ENCODE measurements around the gene POLR3A. TPM values are rescaled to one million over a fixed set of nuclear protein-coding genes. Genes with fewer than 3 reads are reported as not detected.

POLR3A gene
- total RNA-seq, 2 experiments from 2014 or later, result 18.1 to 18.8 TPM

DNA sequence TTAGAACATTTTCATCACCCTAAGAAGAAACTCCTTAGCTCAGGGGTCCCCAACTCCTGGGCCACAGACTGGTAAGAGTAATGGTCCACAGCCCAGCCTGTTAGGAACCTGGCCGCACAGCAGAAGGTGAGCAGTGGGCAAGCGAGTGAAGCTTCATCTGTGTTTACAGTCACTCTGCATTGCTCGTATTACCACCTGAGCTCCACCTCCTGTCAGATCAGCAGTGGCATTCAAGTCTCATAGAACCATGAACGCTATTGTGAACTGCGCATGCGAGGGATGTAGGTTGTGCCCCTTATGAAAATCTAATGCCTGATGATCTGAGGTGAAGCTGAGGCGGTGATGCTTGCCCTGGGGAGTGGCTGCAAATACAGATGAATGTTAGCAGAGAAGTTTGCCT, 65.4 kb downstream of the POLR3A start:
- H3K36me3 Mint-ChIP-seq (ENCODE audit: low read depth), result no peaks in the 10 kb centered on the region
- ChIA-PET POLR2A (no interaction called here), CTCF (no interaction called here)
- no peak overlapping the region for H3K4me3 Mint-ChIP-seq
- no peaks in the 10 kb centered on the region for H3K4me1 Mint-ChIP-seq
- no peak overlapping the region for H3K27ac Mint-ChIP-seq
- H3K27me3 Mint-ChIP-seq, result no peaks in the 10 kb centered on the region
- peaks cover 8% of the 10 kb centered on the region for H3K9me3 Mint-ChIP-seq
- no peak for DNase-seq

DNA sequence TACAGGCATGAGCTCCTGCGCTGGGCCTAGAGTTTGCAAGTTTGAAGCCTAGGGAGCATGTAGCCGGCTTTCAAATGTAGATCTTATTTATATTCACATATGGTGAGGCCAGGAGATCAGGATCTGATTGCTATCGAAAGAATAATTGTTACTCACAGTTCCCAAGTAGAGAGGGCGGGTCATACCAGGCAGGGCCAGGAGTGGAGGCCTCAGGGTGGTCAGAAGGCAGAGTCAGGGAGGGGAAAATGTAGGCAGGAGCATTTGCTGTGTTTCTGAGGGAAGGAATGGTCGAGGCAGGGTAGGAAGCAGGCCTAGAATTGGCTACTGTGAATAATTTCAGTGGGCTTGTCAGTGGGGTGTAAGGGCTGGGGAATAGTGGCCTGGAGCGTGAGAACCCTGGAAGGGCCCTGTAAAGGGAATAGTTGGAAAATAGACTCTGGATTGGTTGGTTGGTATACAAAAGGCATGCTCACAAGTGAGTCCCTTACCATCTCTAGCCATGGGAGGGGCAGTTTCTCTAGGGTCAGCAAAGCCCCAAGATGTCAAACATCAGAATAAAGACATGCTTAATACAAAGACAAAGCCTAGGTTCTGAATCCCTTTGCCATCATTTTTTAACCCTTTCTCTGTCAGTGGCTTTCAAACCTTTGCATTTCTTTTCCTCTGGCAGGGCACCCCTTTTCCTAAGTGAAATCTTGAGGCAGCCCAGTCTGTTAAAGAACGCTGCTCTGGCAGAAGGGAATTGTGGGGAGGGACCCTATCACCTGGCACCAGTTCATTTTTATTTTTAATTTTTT, 66.8 kb downstream of the POLR3A start:
- Mint-ChIP-seq H3K4me3 (no peak overlapping the region), H3K9me3 (peaks cover 8% of the 10 kb centered on the region), H3K27ac (no peak overlapping the region), H3K36me3 (ENCODE audit: low read depth) (no peaks in the 10 kb centered on the region), H3K4me1 (no peaks in the 10 kb centered on the region), H3K27me3 (no peaks in the 10 kb centered on the region)
- POLR2A ChIA-PET, result no interaction called here
- CTCF ChIA-PET, result no interaction called here
- DNase-seq, result no peak

DNA sequence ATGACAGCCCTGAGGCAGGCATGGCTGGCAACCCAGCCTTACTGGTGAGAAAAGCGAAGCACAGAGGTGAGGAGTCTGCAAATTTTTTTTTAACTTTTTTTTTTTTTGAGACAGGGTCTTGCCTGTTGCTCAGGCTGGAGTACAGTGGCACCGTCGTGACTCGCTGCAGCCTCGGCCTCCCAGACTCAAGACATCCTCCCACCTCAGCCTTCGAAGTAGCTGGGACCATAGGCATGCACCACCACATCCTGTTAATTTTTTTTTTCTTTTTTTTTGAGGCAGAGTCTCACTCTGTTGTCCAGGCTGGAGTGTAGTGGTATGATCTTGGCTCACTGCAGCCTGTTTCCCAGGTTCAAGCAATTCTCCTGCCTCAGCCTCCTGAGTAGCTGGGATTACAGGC, 67.6 kb downstream of the POLR3A start:
- ChIA-PET CTCF (no interaction called here), POLR2A (no interaction called here)
- H3K36me3 Mint-ChIP-seq (ENCODE audit: low read depth), result no peaks in the 10 kb centered on the region
- no peaks in the 10 kb centered on the region for H3K4me1 Mint-ChIP-seq
- no peak for DNase-seq
- H3K9me3 Mint-ChIP-seq, result peaks cover 8% of the 10 kb centered on the region
- no peak overlapping the region for H3K27ac Mint-ChIP-seq
- H3K27me3 Mint-ChIP-seq, result no peaks in the 10 kb centered on the region
- H3K4me3 Mint-ChIP-seq, result no peak overlapping the region

DNA sequence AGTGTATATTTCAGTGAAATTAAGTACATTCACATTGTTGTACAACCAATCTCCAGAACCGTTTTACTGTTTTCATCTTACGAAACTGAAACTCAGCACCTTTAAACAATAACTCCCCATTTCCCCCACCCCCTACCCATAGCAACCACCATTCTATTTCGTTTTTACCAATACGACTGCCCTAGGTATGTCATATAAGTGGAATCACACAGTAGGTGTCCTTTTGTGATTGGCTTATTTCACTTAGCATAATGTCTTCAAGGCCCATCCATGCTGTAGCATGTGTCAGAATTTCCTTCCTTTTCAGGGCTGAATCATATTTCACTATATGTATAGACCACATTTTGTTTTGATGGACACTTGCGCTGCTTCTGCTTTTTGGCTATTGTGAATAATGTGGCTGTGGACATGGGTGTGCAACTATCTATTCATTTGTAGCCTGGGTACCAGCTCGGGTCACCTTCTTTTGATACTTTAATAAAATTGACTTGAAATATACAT, 68.4 kb downstream of the POLR3A start:
- H3K9me3 Mint-ChIP-seq, result peaks cover 8% of the 10 kb centered on the region
- no peaks in the 10 kb centered on the region for H3K36me3 Mint-ChIP-seq (ENCODE audit: low read depth)
- CTCF ChIA-PET, result no interaction called here
- POLR2A ChIA-PET, result no interaction called here
- no peaks in the 10 kb centered on the region for H3K4me1 Mint-ChIP-seq
- no peaks in the 10 kb centered on the region for H3K27me3 Mint-ChIP-seq
- H3K4me3 Mint-ChIP-seq, result no peak overlapping the region
- H3K27ac Mint-ChIP-seq, result no peak overlapping the region
- no peak for DNase-seq

DNA sequence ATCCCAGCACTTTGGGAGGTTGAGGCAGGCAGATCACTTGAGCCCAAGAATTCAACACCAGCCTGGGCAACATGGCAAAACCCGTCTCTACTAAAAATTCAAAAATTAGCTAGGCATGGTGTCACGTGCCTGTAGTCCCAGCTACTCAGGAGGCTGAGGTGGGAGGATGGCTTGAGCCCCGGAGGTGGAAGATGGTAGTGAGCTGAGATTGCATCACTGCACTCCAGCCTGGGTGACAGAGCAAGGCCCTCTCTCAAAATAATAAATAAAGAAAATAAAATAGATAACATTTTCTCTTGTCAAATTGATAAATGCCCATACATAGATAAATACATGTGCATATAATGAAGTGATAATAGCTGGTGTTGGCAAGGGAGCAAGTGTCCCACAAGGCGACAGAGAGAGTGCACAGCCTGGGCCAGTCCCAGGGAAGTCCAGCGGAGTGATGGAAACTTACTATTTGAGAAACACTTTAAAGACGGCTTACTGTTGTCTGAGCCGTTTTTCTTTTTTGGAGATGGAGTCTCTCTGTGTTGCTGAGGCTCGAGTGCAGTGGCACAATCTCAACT, 69.3 kb downstream of the POLR3A start:
- ChIA-PET POLR2A (no interaction called here), CTCF (interaction anchor here (2.6 kb wide), 1 partner anchor 9 kb away, joined by 8 read pairs; no protein-coding TSS in a partner anchor)
- Mint-ChIP-seq H3K4me1 (no peaks in the 10 kb centered on the region), H3K4me3 (no peak overlapping the region), H3K36me3 (ENCODE audit: low read depth) (no peaks in the 10 kb centered on the region), H3K27ac (no peak overlapping the region), H3K9me3 (peaks cover 8% of the 10 kb centered on the region), H3K27me3 (no peaks in the 10 kb centered on the region)
- DNase-seq, result no peak

DNA sequence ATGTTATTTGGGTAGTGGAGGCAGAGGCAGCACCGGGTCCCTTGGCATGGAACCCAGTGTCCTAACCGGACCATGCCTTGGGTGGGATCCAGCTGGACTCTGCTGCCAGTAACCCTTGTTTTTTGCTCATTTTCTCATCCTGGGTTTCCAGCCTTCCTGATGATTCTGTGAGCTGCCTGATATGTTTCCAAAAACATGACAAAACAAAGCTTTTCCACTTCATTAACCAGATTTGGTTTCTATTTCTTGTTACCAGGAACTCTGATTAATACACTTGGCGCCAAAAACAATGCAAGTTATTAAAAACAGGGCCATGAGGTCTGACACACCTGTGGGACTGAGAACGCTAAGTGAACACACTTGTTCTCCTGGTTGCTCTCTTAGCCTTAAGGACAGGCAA, 69.9 kb downstream of the POLR3A start:
- DNase-seq, result no peak
- ChIA-PET CTCF (interaction anchor here (2.6 kb wide), 1 partner anchor 9 kb away, joined by 8 read pairs; no protein-coding TSS in a partner anchor), POLR2A (no interaction called here)
- H3K4me1 Mint-ChIP-seq, result no peaks in the 10 kb centered on the region
- no peaks in the 10 kb centered on the region for H3K36me3 Mint-ChIP-seq (ENCODE audit: low read depth)
- H3K27me3 Mint-ChIP-seq, result no peaks in the 10 kb centered on the region
- H3K9me3 Mint-ChIP-seq, result peaks cover 5% of the 10 kb centered on the region
- H3K4me3 Mint-ChIP-seq, result no peak overlapping the region
- no peak overlapping the region for H3K27ac Mint-ChIP-seq

DNA sequence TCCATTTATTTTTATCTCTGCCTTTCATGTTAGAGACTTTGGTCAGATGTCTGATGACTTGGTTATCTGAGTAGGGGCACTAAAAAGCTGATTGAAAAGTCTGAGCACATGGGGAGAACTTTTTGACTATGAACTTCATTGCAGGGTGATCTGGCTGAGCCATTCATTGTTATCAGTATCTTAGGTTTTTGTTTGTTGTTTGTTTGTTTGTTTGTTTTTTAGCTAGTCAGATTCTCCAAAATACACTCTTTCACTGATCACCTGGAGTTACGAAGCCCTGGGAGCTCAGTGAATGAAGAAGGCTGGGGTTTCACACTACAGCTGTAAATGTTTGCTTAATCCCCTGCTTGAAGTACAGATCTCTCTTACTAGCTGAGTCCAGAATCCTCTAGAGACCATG, 74.2 kb downstream of the POLR3A start:
- Mint-ChIP-seq H3K27me3 (no peaks in the 10 kb centered on the region), H3K27ac (no peak overlapping the region)
- POLR2A ChIA-PET, result no interaction called here

DNA sequence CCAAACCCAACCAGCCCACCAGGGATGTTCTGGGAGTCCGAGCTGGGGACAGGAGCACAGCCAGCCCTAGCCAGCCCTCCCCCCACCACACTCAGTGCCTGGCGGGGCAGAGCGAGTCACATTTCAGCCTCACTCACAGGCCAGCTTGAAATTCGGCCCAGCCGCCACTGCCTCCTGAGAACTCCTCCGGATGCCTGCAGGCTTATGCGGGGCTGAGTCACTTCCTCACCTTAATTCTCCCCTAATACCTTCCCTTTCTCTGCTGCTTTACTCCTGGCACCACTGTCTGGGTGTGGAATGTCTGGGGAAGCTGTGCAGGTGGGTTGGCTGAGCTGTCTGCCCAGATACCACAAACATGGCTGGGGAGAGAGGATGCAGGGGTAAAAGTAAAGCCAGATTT, 80.1 kb downstream of the POLR3A start:
- no peak for DNase-seq
- no peak overlapping the region for H3K27ac Mint-ChIP-seq
- H3K4me3 Mint-ChIP-seq, result no peak overlapping the region
- no peaks in the 10 kb centered on the region for H3K36me3 Mint-ChIP-seq (ENCODE audit: low read depth)
- peaks cover 20% of the 10 kb centered on the region for H3K9me3 Mint-ChIP-seq
- ChIA-PET POLR2A (no interaction called here), CTCF (no interaction called here)
- peaks cover 8% of the 10 kb centered on the region for H3K27me3 Mint-ChIP-seq
- no peaks in the 10 kb centered on the region for H3K4me1 Mint-ChIP-seq

More for the DNA sequence above, 74.2 kb downstream of the POLR3A start:
- peaks cover 14% of the 10 kb centered on the region for H3K9me3 Mint-ChIP-seq
- H3K4me3 Mint-ChIP-seq, result no peak overlapping the region
- H3K36me3 Mint-ChIP-seq (ENCODE audit: low read depth), result no peaks in the 10 kb centered on the region
- H3K4me1 Mint-ChIP-seq, result no peaks in the 10 kb centered on the region
- DNase-seq, result no peak
- CTCF ChIA-PET, result interaction anchor here (1.3 to 1.5 kb wide), 2 partner anchors 13 to 92 kb away, joined by 3 to 4 read pairs; no protein-coding TSS in a partner anchor

DNA sequence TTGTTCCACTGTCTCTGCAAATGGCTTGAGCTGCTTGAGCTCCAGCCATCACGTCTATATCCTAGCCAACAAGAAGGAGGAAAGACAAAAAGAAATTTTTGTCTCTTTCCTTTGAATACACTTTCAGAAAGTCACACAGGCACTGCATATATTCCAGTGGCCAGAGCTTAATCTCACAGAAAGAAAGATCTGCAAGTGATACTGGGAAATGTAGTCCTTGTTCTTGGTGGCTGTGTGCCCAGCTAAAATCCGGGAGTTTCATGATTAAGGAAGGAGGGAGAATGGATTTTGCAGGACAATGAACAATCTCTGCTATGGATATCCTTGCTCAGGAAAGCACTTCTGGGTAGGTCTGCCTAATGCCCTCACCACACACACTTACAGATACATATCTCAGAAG, 83.2 kb downstream of the POLR3A start:
- peaks cover 10% of the 10 kb centered on the region for H3K27me3 Mint-ChIP-seq
- POLR2A ChIA-PET, result no interaction called here
- DNase-seq, result no peak
- H3K9me3 Mint-ChIP-seq, result peaks cover 13% of the 10 kb centered on the region
- H3K27ac Mint-ChIP-seq, result no peak overlapping the region
- CTCF ChIA-PET, result interaction anchor here (1.0 kb wide), 1 partner anchor 13 kb away, joined by 3 read pairs; no protein-coding TSS in a partner anchor
- no peak overlapping the region for H3K4me3 Mint-ChIP-seq
- no peaks in the 10 kb centered on the region for H3K4me1 Mint-ChIP-seq
- no peaks in the 10 kb centered on the region for H3K36me3 Mint-ChIP-seq (ENCODE audit: low read depth)

DNA sequence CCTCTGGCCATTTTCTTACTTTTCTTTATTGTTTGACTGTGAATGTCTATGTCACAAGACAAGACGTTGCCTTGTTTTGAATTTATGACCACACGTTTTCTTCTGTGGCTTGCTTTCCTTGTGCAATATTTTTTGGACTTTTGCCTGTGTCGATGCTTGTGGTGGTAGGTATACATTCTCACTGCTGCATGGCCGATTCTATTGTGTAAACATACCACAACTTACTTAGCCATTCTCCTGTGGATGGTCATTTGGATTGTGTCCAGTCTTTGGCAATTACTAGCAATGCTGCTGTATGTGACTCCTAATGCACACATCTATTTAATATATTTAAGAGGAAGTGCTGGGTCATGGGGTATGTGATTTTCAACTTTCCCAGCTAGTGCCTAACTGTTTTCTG, 84.8 kb downstream of the POLR3A start:
- Mint-ChIP-seq H3K27me3 (peaks cover 8% of the 10 kb centered on the region), H3K27ac (no peak overlapping the region), H3K36me3 (ENCODE audit: low read depth) (no peaks in the 10 kb centered on the region), H3K4me3 (no peak overlapping the region), H3K4me1 (no peaks in the 10 kb centered on the region), H3K9me3 (peaks cover 2% of the 10 kb centered on the region)
- POLR2A ChIA-PET, result no interaction called here
- no peak for DNase-seq
- CTCF ChIA-PET, result no interaction called here

DNA sequence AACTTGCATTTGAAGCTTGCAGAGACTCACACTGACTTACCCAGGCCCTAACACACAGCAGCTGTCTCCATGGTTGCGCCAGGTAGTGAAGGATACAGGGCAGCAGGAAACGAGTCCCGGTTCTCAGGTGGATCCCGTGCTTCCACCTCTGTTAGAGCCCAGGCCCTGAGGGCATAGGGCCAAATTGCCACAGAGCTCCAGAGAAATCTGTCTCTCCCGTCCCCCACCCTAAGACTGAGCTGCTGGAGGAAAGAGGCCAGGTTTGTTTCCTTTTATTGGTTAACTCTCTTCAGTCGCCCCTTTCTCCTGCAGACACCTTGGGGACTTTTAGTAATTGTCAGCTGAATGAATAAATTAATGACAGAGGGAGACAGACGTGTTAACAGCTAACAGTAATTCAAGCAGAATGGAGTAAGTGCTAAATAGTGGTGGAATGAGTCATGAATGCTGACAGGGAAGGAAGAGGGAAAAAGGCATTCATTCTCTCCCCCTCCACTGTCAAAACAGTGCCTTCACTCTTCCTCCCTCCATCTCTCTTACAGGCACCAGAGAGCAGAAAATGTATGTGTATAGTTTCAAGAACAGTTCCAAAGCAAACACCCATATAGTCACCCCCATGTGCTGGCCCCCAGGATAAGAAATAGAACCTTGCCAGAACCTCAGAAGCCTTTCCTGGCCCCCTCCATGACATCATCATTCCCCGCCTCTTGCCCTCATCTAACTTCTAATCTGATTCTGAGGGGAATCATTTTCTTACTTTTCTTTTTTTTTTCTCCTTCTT, 86.0 kb downstream of the POLR3A start:
- Mint-ChIP-seq H3K27me3 (peaks cover 5% of the 10 kb centered on the region), H3K9me3 (no peaks in the 10 kb centered on the region), H3K27ac (no peak overlapping the region), H3K36me3 (ENCODE audit: low read depth) (no peaks in the 10 kb centered on the region), H3K4me3 (no peak overlapping the region), H3K4me1 (no peaks in the 10 kb centered on the region)
- no peak for DNase-seq
- CTCF ChIA-PET, result no interaction called here
- POLR2A ChIA-PET, result no interaction called here

DNA sequence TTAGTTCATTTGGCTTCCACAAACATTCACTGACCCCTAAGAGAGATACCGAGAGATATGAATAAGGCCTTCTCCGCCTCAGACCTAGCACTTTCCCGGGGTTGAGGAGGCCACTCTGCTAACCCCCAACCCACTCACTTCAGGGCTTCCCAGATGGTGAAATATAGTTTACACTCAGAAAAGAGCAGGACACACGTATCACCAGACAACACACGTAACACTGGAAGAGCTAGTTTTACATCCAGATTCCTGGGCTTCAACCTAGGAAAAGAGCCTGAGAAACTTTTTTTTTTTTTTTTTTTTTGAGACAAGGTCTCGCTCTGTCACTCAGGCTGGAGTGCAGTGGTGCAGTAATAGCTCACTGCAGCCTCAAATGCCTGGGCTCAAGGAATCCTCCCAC, 87.5 kb downstream of the POLR3A start:
- no peaks in the 10 kb centered on the region for H3K4me1 Mint-ChIP-seq
- no peaks in the 10 kb centered on the region for H3K9me3 Mint-ChIP-seq
- POLR2A ChIA-PET, result no interaction called here
- peaks cover 5% of the 10 kb centered on the region for H3K27me3 Mint-ChIP-seq
- no peaks in the 10 kb centered on the region for H3K36me3 Mint-ChIP-seq (ENCODE audit: low read depth)
- no peak overlapping the region for H3K4me3 Mint-ChIP-seq
- CTCF ChIA-PET, result interaction anchor here (0.6 kb wide), 1 partner anchor 8 kb away, joined by 4 read pairs; no protein-coding TSS in a partner anchor
- no peak for DNase-seq
- H3K27ac Mint-ChIP-seq, result no peak overlapping the region

DNA sequence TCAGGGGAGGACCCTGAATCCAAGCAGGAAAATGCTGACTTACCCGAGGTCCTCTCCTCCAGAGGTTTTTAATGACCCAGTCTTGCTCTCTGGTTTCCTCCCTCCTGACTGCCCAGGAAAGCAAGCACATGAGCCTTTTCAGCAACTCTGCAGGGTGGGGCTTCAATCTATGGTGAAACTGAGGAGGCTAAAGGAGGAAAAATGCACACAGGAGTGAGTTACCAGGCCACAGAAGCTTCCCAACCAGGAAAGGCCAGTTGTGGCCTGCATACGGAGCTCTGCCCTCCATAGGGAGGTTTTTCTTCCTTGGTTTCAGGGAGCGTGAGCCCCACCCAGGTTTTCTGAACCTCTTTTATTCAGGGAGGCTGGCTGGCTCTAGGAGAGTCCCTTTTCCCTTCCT, 88.7 kb downstream of the POLR3A start:
- no peaks in the 10 kb centered on the region for H3K36me3 Mint-ChIP-seq (ENCODE audit: low read depth)
- H3K27me3 Mint-ChIP-seq, result peaks cover 2% of the 10 kb centered on the region
- no peak overlapping the region for H3K4me3 Mint-ChIP-seq
- no peaks in the 10 kb centered on the region for H3K4me1 Mint-ChIP-seq
- CTCF ChIA-PET, result interaction anchor here (2.5 kb wide), 1 partner anchor 11 kb away, joined by 7 read pairs; no protein-coding TSS in a partner anchor
- no peak overlapping the region for H3K27ac Mint-ChIP-seq
- DNase-seq, result no peak
- POLR2A ChIA-PET, result no interaction called here
- no peaks in the 10 kb centered on the region for H3K9me3 Mint-ChIP-seq

Measured in activated CD4-positive, alpha-beta T cell treated with anti-CD3 and anti-CD28 coated beads, Interleukin-2, amount 10 ng/mL, durations not matched to agents 7 days and 5 days (primary cell).